ENCODE data around the gene SLC38A10.

SLC38A10 gene

DNA sequence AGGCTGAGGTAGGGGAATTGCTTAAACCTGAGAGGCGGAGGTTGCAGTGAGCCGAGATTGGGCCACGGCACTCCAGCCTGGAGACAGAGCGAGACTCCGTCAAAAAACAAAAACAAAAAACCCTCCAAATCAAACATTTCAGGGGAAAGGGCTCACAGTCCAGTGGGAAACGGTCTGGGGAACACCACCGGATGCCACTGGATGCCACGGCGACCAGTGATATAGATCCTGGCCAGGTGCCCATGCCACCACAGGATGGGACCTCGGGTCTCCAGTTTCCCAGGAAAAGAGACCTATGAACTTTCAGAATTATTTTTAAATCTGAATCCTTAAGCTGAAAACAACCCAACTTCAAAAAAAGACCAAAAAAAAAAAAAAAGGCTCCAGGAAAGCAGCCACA is 84.6 kb downstream of the SLC38A10 start:
- Histone ChIP-seq H3K27me3 (ENCODE audit: control insufficient read depth, low read length) (no peaks in the 10 kb centered on the region), H4K20me1 (ENCODE audit: control insufficient read depth, insufficient read depth, low read depth, low read length) (no peaks in the 10 kb centered on the region), H3K36me3 (ENCODE audit: control insufficient read depth, low read length) (no peaks in the 10 kb centered on the region), H3K4me2 (ENCODE audit: low read length) (no peak overlapping the region), H3K27ac (ENCODE audit: low read depth, low read length) (no peak overlapping the region), H3K9me2 (replicated peaks; ENCODE audit: control insufficient read depth, low read length) (no peaks in the 10 kb centered on the region), H3K4me1 (ENCODE audit: control insufficient read depth, low read length) (no peaks in the 10 kb centered on the region; the same call in 1 of the 2 replicates), H3K9me3 (ENCODE audit: control insufficient read depth, insufficient read depth, low read length) (no peaks in the 10 kb centered on the region), H3K4me3 (ENCODE audit: low read length) (no peak overlapping the region), H3K79me2 (ENCODE audit: control insufficient read depth, low read length) (no peaks in the 10 kb centered on the region), H3F3A (ENCODE audit: control insufficient read depth, insufficient read depth) (no peaks in the 10 kb centered on the region)
- TF ChIP-seq, protein P1, sequence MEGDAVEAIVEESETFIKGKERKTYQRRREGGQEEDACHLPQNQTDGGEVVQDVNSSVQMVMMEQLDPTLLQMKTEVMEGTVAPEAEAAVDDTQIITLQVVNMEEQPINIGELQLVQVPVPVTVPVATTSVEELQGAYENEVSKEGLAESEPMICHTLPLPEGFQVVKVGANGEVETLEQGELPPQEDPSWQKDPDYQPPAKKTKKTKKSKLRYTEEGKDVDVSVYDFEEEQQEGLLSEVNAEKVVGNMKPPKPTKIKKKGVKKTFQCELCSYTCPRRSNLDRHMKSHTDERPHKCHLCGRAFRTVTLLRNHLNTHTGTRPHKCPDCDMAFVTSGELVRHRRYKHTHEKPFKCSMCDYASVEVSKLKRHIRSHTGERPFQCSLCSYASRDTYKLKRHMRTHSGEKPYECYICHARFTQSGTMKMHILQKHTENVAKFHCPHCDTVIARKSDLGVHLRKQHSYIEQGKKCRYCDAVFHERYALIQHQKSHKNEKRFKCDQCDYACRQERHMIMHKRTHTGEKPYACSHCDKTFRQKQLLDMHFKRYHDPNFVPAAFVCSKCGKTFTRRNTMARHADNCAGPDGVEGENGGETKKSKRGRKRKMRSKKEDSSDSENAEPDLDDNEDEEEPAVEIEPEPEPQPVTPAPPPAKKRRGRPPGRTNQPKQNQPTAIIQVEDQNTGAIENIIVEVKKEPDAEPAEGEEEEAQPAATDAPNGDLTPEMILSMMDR (IDR thresholded peaks at IDR 0.05; ENCODE audit: low read depth, low read length, poor library complexity, severe bottlenecking): no peak
- TF ChIP-seq EZH2phosphoT487 (IDR thresholded peaks at IDR 0.05; ENCODE audit: borderline replicate concordance, low read length): no peak

DNA sequence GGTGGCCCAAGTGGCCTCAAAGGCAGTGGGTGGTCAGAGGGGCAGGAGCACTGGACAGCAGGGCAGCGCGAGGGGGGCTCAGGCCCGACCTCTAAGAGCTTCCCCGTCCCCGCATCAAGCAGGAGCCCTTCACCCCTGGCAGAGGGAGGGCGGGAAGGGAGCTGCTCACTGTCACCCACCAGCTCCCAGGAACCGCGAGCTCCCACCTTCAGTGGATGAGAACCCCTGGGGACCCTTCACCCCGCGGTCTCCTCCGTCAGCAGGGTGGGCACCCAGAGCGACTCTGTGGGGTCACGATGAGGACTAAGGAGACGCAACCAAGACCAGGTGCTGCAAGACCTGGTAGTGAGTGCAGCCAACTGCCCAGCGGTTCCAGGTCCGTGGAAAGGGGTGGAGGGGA is 86.0 kb downstream of the SLC38A10 start:
- no peak for TF ChIP-seq EZH2phosphoT487 (IDR thresholded peaks at IDR 0.05; ENCODE audit: borderline replicate concordance, low read length)
- TF ChIP-seq, protein P1 (IDR thresholded peaks at IDR 0.05; ENCODE audit: low read depth, low read length, poor library complexity, severe bottlenecking): no peak
- Histone ChIP-seq H3K4me3 (ENCODE audit: low read length) (no peak overlapping the region), H4K20me1 (ENCODE audit: control insufficient read depth, insufficient read depth, low read depth, low read length) (no peaks in the 10 kb centered on the region)

DNA sequence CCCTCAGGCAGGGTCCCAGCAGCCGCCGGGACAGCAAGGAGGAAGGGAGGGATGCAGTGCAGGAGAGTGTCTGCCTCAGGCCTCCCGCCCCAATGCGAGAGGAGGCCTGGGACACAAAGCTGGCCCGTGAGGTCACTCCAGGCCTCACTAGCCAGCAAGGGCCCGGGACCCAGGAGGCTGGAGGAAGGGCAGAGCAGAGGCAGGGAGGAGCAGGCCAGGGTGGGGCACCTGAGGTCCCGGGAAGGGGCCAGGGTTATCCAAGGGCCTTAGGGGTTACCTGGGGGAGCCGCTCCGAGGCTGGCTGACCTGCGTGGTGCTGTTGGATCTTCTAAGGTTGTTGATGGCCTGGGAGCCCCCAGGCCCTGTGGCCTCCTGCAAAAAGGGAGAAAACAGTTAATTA is 86.5 kb downstream of the SLC38A10 start:
- Histone ChIP-seq H3K4me1 (ENCODE audit: control insufficient read depth, low read length) (no peaks in the 10 kb centered on the region; the same call in 1 of the 2 replicates), H3K36me3 (ENCODE audit: control insufficient read depth, low read length) (no peaks in the 10 kb centered on the region), H3K9me2 (replicated peaks; ENCODE audit: control insufficient read depth, low read length) (no peaks in the 10 kb centered on the region), H3K9me3 (ENCODE audit: control insufficient read depth, insufficient read depth, low read length) (no peaks in the 10 kb centered on the region), H3K4me3 (ENCODE audit: low read length) (no peak overlapping the region), H3K27ac (ENCODE audit: low read depth, low read length) (no peak overlapping the region), H3K27me3 (ENCODE audit: control insufficient read depth, low read length) (no peaks in the 10 kb centered on the region), H3F3A (ENCODE audit: control insufficient read depth, insufficient read depth) (no peaks in the 10 kb centered on the region), H4K20me1 (ENCODE audit: control insufficient read depth, insufficient read depth, low read depth, low read length) (no peaks in the 10 kb centered on the region), H3K79me2 (ENCODE audit: control insufficient read depth, low read length) (no peaks in the 10 kb centered on the region), H3K4me2 (ENCODE audit: low read length) (no peak overlapping the region)
- TF ChIP-seq, protein P1 (IDR thresholded peaks at IDR 0.05; ENCODE audit: low read depth, low read length, poor library complexity, severe bottlenecking): no peak
- no peak for TF ChIP-seq EZH2phosphoT487 (IDR thresholded peaks at IDR 0.05; ENCODE audit: borderline replicate concordance, low read length)

More for the DNA sequence above, 86.0 kb downstream of the SLC38A10 start:
- no peaks in the 10 kb centered on the region for H3K79me2 ChIP-seq (ENCODE audit: control insufficient read depth, low read length)
- no peaks in the 10 kb centered on the region for H3K36me3 ChIP-seq (ENCODE audit: control insufficient read depth, low read length)
- H3K27ac ChIP-seq (ENCODE audit: low read depth, low read length): no peak overlapping the region
- H3K27me3 ChIP-seq (ENCODE audit: control insufficient read depth, low read length): no peaks in the 10 kb centered on the region
- no peaks in the 10 kb centered on the region; the same call in 1 of the 2 replicates for H3K4me1 ChIP-seq (ENCODE audit: control insufficient read depth, low read length)
- H3K4me2 ChIP-seq (ENCODE audit: low read length): no peak overlapping the region
- no peaks in the 10 kb centered on the region for H3K9me2 ChIP-seq (replicated peaks; ENCODE audit: control insufficient read depth, low read length)
- no peaks in the 10 kb centered on the region for H3K9me3 ChIP-seq (ENCODE audit: control insufficient read depth, insufficient read depth, low read length)
- no peaks in the 10 kb centered on the region for H3F3A ChIP-seq (ENCODE audit: control insufficient read depth, insufficient read depth)
